ENCODE results near the gene USP40. TPM values are rescaled to one million over a fixed set of nuclear protein-coding genes. Genes with fewer than 3 reads are reported as not detected.

Gene USP40
- total RNA-seq, 4 donors from 2014 or later = 12.3 to 23.3 (median 20.1) TPM

GRCh38 chr2:233519787-233520611, 46.6 kb downstream of the USP40 start:
- no peak overlapping the region for H3K4me3 ChIP-seq
- no peaks in the 10 kb centered on the region for H3K4me1 ChIP-seq
- TF ChIP-seq POLR2A (IDR thresholded peaks at IDR 0.05; ENCODE audit: low read depth) (no peak), EP300 (IDR thresholded peaks at IDR 0.05) (no peak), POLR2AphosphoS5 (IDR thresholded peaks at IDR 0.05) (no peak)
- TF ChIP-seq, protein P1, sequence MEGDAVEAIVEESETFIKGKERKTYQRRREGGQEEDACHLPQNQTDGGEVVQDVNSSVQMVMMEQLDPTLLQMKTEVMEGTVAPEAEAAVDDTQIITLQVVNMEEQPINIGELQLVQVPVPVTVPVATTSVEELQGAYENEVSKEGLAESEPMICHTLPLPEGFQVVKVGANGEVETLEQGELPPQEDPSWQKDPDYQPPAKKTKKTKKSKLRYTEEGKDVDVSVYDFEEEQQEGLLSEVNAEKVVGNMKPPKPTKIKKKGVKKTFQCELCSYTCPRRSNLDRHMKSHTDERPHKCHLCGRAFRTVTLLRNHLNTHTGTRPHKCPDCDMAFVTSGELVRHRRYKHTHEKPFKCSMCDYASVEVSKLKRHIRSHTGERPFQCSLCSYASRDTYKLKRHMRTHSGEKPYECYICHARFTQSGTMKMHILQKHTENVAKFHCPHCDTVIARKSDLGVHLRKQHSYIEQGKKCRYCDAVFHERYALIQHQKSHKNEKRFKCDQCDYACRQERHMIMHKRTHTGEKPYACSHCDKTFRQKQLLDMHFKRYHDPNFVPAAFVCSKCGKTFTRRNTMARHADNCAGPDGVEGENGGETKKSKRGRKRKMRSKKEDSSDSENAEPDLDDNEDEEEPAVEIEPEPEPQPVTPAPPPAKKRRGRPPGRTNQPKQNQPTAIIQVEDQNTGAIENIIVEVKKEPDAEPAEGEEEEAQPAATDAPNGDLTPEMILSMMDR (IDR thresholded peaks at IDR 0.05) = no peak
- 76% methylated on average over 3 of the region's 3 CpGs for WGBS
- no peaks in the 10 kb centered on the region for H3K9me3 ChIP-seq
- peaks cover 16 to 86% (median 56%) of the 10 kb centered on the region in 4 donors for H3K36me3 ChIP-seq
- H3K27me3 ChIP-seq = no peaks in the 10 kb centered on the region
- intact Hi-C loops (cut with DNase I) = no loop called here
- no peak overlapping the region for H3K27ac ChIP-seq (replicated peaks in 1 of 4)
- no peak for DNase-seq (ENCODE audit: extremely low spot score)

DNA sequence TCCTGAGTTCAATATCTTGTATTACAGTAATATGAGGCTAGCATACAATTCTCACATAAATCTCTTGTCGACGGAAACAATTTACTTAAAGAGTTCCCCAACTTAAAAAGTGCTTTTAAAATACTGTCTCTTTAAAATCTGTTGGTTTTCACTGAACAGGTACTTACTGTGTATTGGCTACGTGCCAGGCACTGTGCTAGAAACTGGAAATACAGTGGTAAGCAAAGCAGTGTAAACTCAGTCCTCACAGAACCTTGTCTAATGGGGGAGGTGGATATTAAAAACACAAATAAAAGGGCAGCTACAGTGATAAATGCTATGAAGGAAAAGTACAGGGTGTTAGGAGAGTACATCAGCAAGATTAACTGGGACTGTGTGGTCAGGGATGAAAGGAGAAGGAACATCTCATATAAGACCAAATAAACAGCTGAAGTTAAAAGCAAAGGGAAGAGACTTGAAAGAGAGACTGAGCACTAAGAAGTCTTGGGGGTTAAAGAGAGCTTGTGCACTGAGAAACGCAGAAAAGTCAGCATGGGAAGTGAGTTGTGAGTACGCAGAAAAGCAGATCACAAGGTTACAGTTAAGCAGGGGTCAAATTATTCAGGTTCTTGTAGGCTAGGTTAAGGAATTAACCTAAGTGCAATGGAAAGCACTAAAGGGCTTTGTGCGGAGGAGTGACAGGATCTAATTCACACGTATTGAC, 52.5 kb downstream of the USP40 start:
- H3K27me3 ChIP-seq = no peaks in the 10 kb centered on the region
- no peak overlapping the region for H3K4me3 ChIP-seq
- H3K4me1 ChIP-seq = no peaks in the 10 kb centered on the region
- peaks cover 2 to 67% (median 32%) of the 10 kb centered on the region in 4 donors for H3K36me3 ChIP-seq
- no peaks in the 10 kb centered on the region for H3K9me3 ChIP-seq
- no peak for DNase-seq (ENCODE audit: extremely low spot score)
- 70% methylated on average over 7 of the region's 7 CpGs for WGBS
- H3K27ac ChIP-seq (replicated peaks in 1 of 4) = no peak overlapping the region
- TF ChIP-seq EP300 (IDR thresholded peaks at IDR 0.05) = no peak
- TF ChIP-seq, protein P1 (IDR thresholded peaks at IDR 0.05) = no peak
- no peak for TF ChIP-seq POLR2AphosphoS5 (IDR thresholded peaks at IDR 0.05)
- intact Hi-C loops (cut with DNase I) = no loop called here

GRCh38 chr2:233503947-233504637, 62.5 kb downstream of the USP40 start:
- intact Hi-C loops (cut with DNase I) = no loop called here
- Histone ChIP-seq H3K4me1 (no peaks in the 10 kb centered on the region), H3K27ac (replicated peaks in 1 of 4) (no peak overlapping the region), H3K27me3 (no peaks in the 10 kb centered on the region), H3K36me3 (peaks cover 3 to 70% (median 28%) of the 10 kb centered on the region in 4 donors), H3K9me3 (peaks cover 0 to 20% (median 9%) of the 10 kb centered on the region in 4 donors), H3K4me3 (no peak overlapping the region)
- no peak for TF ChIP-seq POLR2A (IDR thresholded peaks at IDR 0.05; ENCODE audit: low read depth)
- TF ChIP-seq, protein P1 (IDR thresholded peaks at IDR 0.05) = no peak
- TF ChIP-seq EP300 (IDR thresholded peaks at IDR 0.05) = no peak
- no peak for TF ChIP-seq POLR2AphosphoS5 (IDR thresholded peaks at IDR 0.05)
- no peak for DNase-seq (ENCODE audit: extremely low spot score)
- WGBS = 92% methylated on average over 1 of the region's 1 CpG

DNA sequence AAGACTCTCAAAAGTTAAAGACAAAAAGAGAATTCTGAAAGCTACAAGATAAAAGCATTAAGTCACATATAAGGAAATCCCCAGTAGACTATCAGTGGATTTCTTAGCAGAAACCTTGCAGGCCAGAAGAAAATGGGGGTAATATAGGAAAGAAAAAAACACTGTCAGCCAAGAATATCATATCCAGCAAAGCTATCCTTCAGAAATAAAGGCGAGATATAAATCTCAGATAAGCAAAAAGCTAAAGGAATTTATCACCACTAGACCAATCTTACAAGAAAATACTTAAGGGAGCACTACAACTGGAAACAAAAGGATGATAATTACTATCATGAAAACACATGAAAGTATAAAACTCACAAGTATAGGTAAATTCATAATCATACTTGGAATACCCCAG, 63.1 kb downstream of the USP40 start:
- Histone ChIP-seq H3K4me3 (no peak overlapping the region), H3K27ac (replicated peaks in 1 of 4) (no peak overlapping the region), H3K9me3 (peaks cover 0 to 20% (median 9%) of the 10 kb centered on the region in 4 donors), H3K4me1 (no peaks in the 10 kb centered on the region), H3K27me3 (no peaks in the 10 kb centered on the region), H3K36me3 (peaks cover 3 to 70% (median 29%) of the 10 kb centered on the region in 4 donors)
- DNase-seq (ENCODE audit: extremely low spot score) = no peak
- intact Hi-C loops (cut with DNase I) = no loop called here
- 100% methylated on average over 1 of the region's 1 CpG for WGBS
- TF ChIP-seq, protein P1 (IDR thresholded peaks at IDR 0.05) = no peak
- TF ChIP-seq POLR2A (IDR thresholded peaks at IDR 0.05; ENCODE audit: low read depth) (no peak), POLR2AphosphoS5 (IDR thresholded peaks at IDR 0.05) (no peak)

Measured in esophagus muscularis mucosa (tissue), 4 donors.